Heart left ventricle (tissue), 13 donors: ENCODE results near the gene RGCC.

Experiments
- CTCF ChIP-seq, 12 donors: fragments of 200-600 bp; sonication (generic) in 4 of 12; IDR thresholded peaks; one replicate each; pipeline versions ENCODE4 v1.5.0 to v1.8.0; 2018 to 2022; ENCODE audit warnings: antibody characterized with exemption in 12 of 12, mild to moderate bottlenecking in 5 of 12
- POLR2A ChIP-seq, 2 donors: fragments of 450-650 bp; IDR thresholded peaks; one replicate each; pipeline ENCODE4 v1.6.1; 2017; ENCODE audit warnings: antibody characterized with exemption in 2 of 2, mild to moderate bottlenecking in 2 of 2, moderate library complexity in 2 of 2
- donor health status: ischemic (EF 13 %, LVEDD 7.1; RV severe dilation, severe dysfunction).
- donor health status: DM: no; HTN: yes; CAD: no.
- donor health status: DM: no; HTN: no; CAD: no.
- donor health status: ischemic (EF 25% LVEDD 6.9; RV normal size, moderate dysfunction).
- donor health status: ischemic (EF 25% LVEDD 5.7; RV mildly dilated, moderate dysfunction).
- donor health status: ischemic (EF 35%, LVEDD 5.7; RV mildly dilated, moderate dysfunction).
- donor health status: nonischemic (EF 11% LVEDD 7.7; RV severe dilation, severe dysfunction).
- donor health status: DM: yes; HTN: yes; CAD: no.
- donor health status: PGD.
- donor health status: ischemic (EF 29% LVEDD 5.4; RV normal size, mild dysfunction).
- donor health status: nonischemic (EF 23%, LVEDD 6.1; RV moderate dilation, normal function).

GRCh38 chr13:41500511-41500910 is 43.2 kb downstream of the RGCC start:
- no peak for TF ChIP-seq CTCF (IDR thresholded peaks at IDR 0.05)
- TF ChIP-seq POLR2A (IDR thresholded peaks at IDR 0.05): no peak
